GM23248 (cell line): ENCODE data around the gene PPP4R3A.

ENCODE experiments used
- EZH2 ChIP-seq: fragments of 200-600 bp; sonication (generic); IDR thresholded peaks from 2 replicates; pipeline ENCODE4 v1.6.1; 2018; ENCODE audit warnings: antibody characterized with exemption, mild to moderate bottlenecking; ENCODE audit not compliant: insufficient read depth, poor library complexity, severe bottlenecking
- EZH2phosphoT487 ChIP-seq: fragments of 200-600 bp; sonication (generic); IDR thresholded peaks from 2 replicates; pipeline ENCODE4 v1.6.1; 2018; ENCODE audit warnings: antibody characterized with exemption, moderate library complexity, mild to moderate bottlenecking, low read depth; ENCODE audit not compliant: insufficient read depth

- TF ChIP-seq EZH2phosphoT487 = no peak
- no peak for TF ChIP-seq EZH2
These were observed 3.9 kb downstream of the PPP4R3A start for GRCh38 chr14:91506226-91506625.
